Activated CD8-positive, alpha-beta memory T cell treated with anti-CD3 and anti-CD28 coated beads, Interleukin-2, amount 10 ng/mL, durations not matched to agents 7 days and 5 days (primary cell): ENCODE results near the gene INPP5K. TPM values are rescaled to one million over a fixed set of nuclear protein-coding genes. Genes with fewer than 3 reads are reported as not detected.
"Not testable (repeated sequence)": the region's sequence is repeated elsewhere in the genome, so short reads cannot be mapped to it uniquely, and the experiment has no call there.

ENCODE experiments used
- ATAC-seq: fragments of 150-1000 bp; cut with Tn5 transposase; one replicate; pipeline ENCODE4 v1.10.0; 2021; ENCODE audit warnings: moderate library complexity
- CTCF ChIA-PET: fragments of 350-600 bp; sonication (Branson Sonifier 250); formaldehyde crosslinking; loops from one replicate; lab custom pipeline; 2021; ENCODE audit warnings: antibody characterized with exemption; lab: Charles Lee
- DNase-seq: peaks from one replicate; pipeline ENCODE4 v3.0.0-alpha.2; 2020
- H3K27ac Mint-ChIP-seq: one replicate; pipeline ENCODE4 v1.8.0; 2021; ENCODE audit warnings: mild to moderate bottlenecking, mixed read lengths
- H3K27me3 Mint-ChIP-seq: one replicate; pipeline ENCODE4 v1.8.0; 2021; ENCODE audit warnings: mixed read lengths
- H3K36me3 Mint-ChIP-seq: one replicate; pipeline ENCODE4 v1.8.0; 2021; ENCODE audit warnings: mild to moderate bottlenecking, mixed read lengths
- H3K4me1 Mint-ChIP-seq: one replicate; pipeline ENCODE4 v1.8.0; 2021; ENCODE audit warnings: mixed read lengths
- H3K4me3 Mint-ChIP-seq: one replicate; pipeline ENCODE4 v1.8.0; 2021; ENCODE audit warnings: mild to moderate bottlenecking, moderate library complexity, mixed read lengths
- H3K9me3 Mint-ChIP-seq: one replicate; pipeline ENCODE4 v1.8.0; 2022; ENCODE audit warnings: low read depth, mixed read lengths
- total RNA-seq, 2 experiments: library from RNA; stranded (reverse); gene quantifications; one replicate each; pipeline ENCODE4 v1.2.3, GENCODE V29; 2021

Gene INPP5K
- total RNA-seq, 2 experiments from 2014 or later, result 40.6 to 43.4 TPM

DNA sequence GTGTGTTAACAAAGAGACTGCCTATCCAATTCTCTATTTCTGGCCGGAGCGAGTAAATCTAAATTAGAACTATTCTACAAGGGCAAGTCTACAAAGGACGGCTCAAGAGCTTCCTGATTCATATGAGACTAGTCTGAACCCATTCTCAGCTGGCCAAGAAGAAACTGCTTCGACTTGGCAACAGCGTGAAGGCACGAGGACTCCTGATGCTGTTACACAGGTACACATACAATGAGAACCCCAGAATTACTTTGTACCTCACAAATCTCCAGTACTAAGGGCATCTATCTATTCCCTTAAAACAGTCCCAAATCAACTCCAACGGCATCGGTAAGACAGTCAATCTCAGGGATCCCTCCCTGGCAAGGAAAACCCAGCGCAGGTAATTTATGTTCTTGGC is 61.9 kb downstream of the INPP5K start:
- no peaks in the 10 kb centered on the region for H3K9me3 Mint-ChIP-seq
- ATAC-seq, result no peak

DNA sequence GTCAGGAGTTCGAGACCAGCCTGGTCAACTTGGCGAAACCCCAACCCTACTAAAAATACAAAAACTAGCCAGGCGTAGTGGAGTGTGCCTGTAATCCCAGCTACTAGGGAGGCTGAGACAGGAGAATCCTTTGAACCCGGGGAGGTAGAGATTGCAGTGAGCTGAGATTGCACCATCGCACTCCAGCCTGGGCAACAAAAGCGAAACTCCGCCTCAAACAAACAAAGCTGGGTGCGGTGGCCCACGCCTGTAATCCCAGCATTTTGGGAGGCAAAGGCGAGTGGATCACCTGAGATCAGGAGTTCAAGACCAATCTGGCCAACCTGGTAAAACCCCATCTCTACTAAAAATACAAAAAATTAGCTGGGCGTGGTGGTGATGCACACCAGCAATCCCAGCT is 62.7 kb downstream of the INPP5K start:
- not testable (repeated sequence) for DNase-seq, H3K27ac Mint-ChIP-seq, H3K9me3 Mint-ChIP-seq, H3K27me3 Mint-ChIP-seq, ATAC-seq, H3K4me3 Mint-ChIP-seq
- H3K4me1 Mint-ChIP-seq, result peaks cover 42% of the 10 kb centered on the region
- peaks cover 21% of the 10 kb centered on the region for H3K36me3 Mint-ChIP-seq
- CTCF ChIA-PET, result interaction anchor here (1.1 to 1.8 kb wide), 3 partner anchors 10 to 177 kb away, joined by 3 to 4 read pairs (median 4); partner anchors contain the start of gene INPP5K

More for the DNA sequence above, 61.9 kb downstream of the INPP5K start:
- peaks cover 8% of the 10 kb centered on the region for H3K27me3 Mint-ChIP-seq
- H3K4me1 Mint-ChIP-seq, result peaks cover 37% of the 10 kb centered on the region
- peaks cover 14% of the 10 kb centered on the region for H3K36me3 Mint-ChIP-seq
- CTCF ChIA-PET, result interaction anchor here (1.1 to 1.8 kb wide), 2 partner anchors 11 to 61 kb away, joined by 4 read pairs; no protein-coding TSS in a partner anchor
- peak overlapping the region; percentile 88 for H3K4me3 Mint-ChIP-seq
- DNase-seq, result no peak
- peak overlapping the region; percentile 87 for H3K27ac Mint-ChIP-seq

GRCh38 chr17:1452836-1453235 is 63.6 kb downstream of the INPP5K start:
- ATAC-seq (no peak), DNase-seq (no peak)
- H3K4me1 Mint-ChIP-seq, result peaks cover 42% of the 10 kb centered on the region
- CTCF ChIA-PET, result interaction anchor here (1.1 to 1.8 kb wide), 3 partner anchors 9 to 177 kb away, joined by 3 to 4 read pairs (median 4); partner anchors contain the start of gene INPP5K
- no peak overlapping the region for H3K27ac Mint-ChIP-seq
- H3K9me3 Mint-ChIP-seq, result no peaks in the 10 kb centered on the region
- H3K27me3 Mint-ChIP-seq, result peaks cover 8% of the 10 kb centered on the region
- H3K4me3 Mint-ChIP-seq, result no peak overlapping the region
- peaks cover 21% of the 10 kb centered on the region for H3K36me3 Mint-ChIP-seq

- ATAC-seq, H3K4me3 Mint-ChIP-seq, H3K9me3 Mint-ChIP-seq, DNase-seq, H3K27me3 Mint-ChIP-seq, H3K27ac Mint-ChIP-seq: not testable (repeated sequence)
- H3K36me3 Mint-ChIP-seq, result peaks cover 21% of the 10 kb centered on the region
- CTCF ChIA-PET, result interaction anchor here (1.4 kb wide), 1 partner anchor 85 kb away, joined by 5 read pairs; no protein-coding TSS in a partner anchor
- peaks cover 41% of the 10 kb centered on the region for H3K4me1 Mint-ChIP-seq
These were observed 66.2 kb downstream of the INPP5K start for GRCh38 chr17:1450261-1450660.

DNA sequence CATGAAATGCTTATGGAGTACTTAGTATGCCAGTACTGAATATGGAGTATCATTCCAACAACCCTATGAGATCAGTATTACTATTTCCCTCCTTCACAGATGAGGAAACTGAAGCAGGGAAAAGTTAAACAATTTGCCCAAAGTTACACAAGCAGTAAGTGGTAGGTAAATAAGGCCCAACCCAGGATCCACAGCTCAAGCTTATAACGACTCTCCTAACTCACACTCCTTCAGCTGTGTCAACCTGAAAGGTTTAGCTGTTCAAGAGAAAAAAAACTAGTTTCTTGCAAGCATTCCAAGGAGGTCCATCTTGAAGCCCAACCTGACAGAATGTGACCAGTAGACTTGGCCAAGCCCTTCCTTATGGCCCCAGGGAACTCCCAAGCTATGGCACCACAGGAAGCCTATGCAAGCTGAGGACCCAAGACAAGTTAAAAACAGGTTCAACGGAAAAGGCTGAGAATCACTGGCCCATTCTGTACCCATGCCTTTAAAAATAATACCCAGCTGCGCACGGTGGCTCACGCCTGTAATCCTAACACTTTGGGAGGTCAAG is 66.9 kb downstream of the INPP5K start:
- Mint-ChIP-seq H3K4me1 (peaks cover 33% of the 10 kb centered on the region), H3K9me3 (no peaks in the 10 kb centered on the region), H3K4me3 (no peak overlapping the region), H3K36me3 (peaks cover 21% of the 10 kb centered on the region), H3K27ac (no peak overlapping the region), H3K27me3 (no peaks in the 10 kb centered on the region)
- DNase-seq (no peak), ATAC-seq (no peak)
- CTCF ChIA-PET, result interaction anchor here (0.9 to 1.4 kb wide), 3 partner anchors 60 to 84 kb away, joined by 3 to 5 read pairs (median 3); no protein-coding TSS in a partner anchor

DNA sequence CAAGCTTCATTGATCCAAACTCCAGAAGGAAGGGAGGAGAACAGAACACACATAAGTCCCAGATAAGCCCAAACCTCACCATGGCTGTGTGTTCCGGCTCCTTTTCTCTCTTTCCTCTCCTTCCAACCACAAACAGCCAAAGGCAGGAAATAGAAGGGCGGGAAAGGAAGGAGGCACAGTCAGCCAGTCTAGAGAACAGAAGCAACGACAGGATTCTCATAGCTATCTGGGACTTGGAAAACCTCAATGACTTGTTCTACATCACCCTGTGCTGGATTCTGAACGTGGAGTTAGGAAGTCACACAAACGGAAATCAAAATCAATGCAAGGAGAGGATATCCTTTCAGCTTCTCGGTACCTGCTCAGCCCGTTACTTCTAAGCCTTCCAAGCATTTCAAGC is 69.4 kb downstream of the INPP5K start:
- Mint-ChIP-seq H3K4me3 (no peak overlapping the region), H3K27me3 (no peaks in the 10 kb centered on the region), H3K36me3 (peaks cover 12% of the 10 kb centered on the region), H3K9me3 (no peaks in the 10 kb centered on the region), H3K27ac (no peak overlapping the region), H3K4me1 (peaks cover 17% of the 10 kb centered on the region)
- no peak for DNase-seq
- CTCF ChIA-PET, result interaction anchor here (0.7 to 1.1 kb wide), 2 partner anchors 31 to 82 kb away, joined by 3 to 4 read pairs; no protein-coding TSS in a partner anchor
- no peak for ATAC-seq

- peaks cover 13% of the 10 kb centered on the region for H3K4me1 Mint-ChIP-seq
- H3K9me3 Mint-ChIP-seq, result no peaks in the 10 kb centered on the region
- H3K27me3 Mint-ChIP-seq, result no peaks in the 10 kb centered on the region
- ATAC-seq (no peak), DNase-seq (no peak)
- H3K4me3 Mint-ChIP-seq, result no peak overlapping the region
- no peak overlapping the region for H3K27ac Mint-ChIP-seq
- peaks cover 10% of the 10 kb centered on the region for H3K36me3 Mint-ChIP-seq
- CTCF ChIA-PET, result no interaction called here
These were observed 70.2 kb downstream of the INPP5K start for GRCh38 chr17:1446201-1446600.

DNA sequence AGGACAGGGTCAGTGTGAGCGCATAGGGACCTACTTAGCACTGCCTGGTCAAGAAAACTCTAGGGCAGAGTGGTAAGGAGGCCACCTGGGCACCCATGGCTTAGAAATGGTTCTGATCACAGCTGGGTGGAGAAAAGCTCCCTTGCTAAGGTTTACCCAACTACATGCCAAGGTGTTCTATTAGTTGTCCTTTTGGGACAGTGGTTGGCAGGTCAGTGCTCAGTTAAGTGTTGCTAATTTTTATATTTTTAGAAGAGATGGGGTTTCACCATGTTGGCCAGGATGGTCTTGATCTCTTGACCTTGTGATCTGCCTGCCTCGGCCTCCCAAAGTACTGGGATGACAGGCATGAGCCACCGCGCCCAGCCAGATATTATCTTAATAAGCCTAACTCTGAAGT is 70.7 kb downstream of the INPP5K start:
- peaks cover 13% of the 10 kb centered on the region for H3K4me1 Mint-ChIP-seq
- H3K9me3 Mint-ChIP-seq, H3K4me3 Mint-ChIP-seq, H3K27me3 Mint-ChIP-seq, H3K36me3 Mint-ChIP-seq, DNase-seq, ATAC-seq, H3K27ac Mint-ChIP-seq, CTCF ChIA-PET: not testable (repeated sequence)

Other genes with a start within 250 kb of the INPP5K start
- not detected for gene BHLHA9, start 246.2 kb downstream of the INPP5K start, total RNA-seq
- under 1 TPM; 0.12 to 0.35 TPM for gene TRARG1, start 236.9 kb downstream of the INPP5K start, total RNA-seq
- 100 to 1,000 TPM; 341 to 452 TPM for gene YWHAE, start 116.4 kb downstream of the INPP5K start, total RNA-seq
- gene CRK, start 60.4 kb downstream of the INPP5K start, total RNA-seq, result 10 to 100 TPM; 18.3 to 20.7 TPM
- 10 to 100 TPM; 50.6 to 58.4 TPM for gene MYO1C, start 23.9 kb downstream of the INPP5K start, total RNA-seq
- gene PITPNA, start 46.2 kb upstream of the INPP5K start, total RNA-seq, result 10 to 100 TPM; 42.1 to 69.1 TPM
- 1 to 10 TPM in 1 of 2 experiments, under 1 TPM in 1; 0.55 to 1.3 TPM for gene SLC43A2, start 112.2 kb upstream of the INPP5K start, total RNA-seq
- gene SCARF1, start 129.1 kb upstream of the INPP5K start, total RNA-seq, result 1 to 10 TPM in 1 of 2 experiments, under 1 TPM in 1; 0.70 to 2.0 TPM
- 1 to 10 TPM; 4.8 to 6.9 TPM for gene RILP, start 133.3 kb upstream of the INPP5K start, total RNA-seq
- 100 to 1,000 TPM; 324 to 358 TPM for gene PRPF8, start 168.3 kb upstream of the INPP5K start, total RNA-seq
- under 1 TPM; 0.20 to 0.28 TPM for gene TLCD2, start 193.8 kb upstream of the INPP5K start, total RNA-seq
- gene WDR81, start 208.1 kb upstream of the INPP5K start, total RNA-seq, result 10 to 100 TPM; 28.7 to 32.1 TPM
- under 1 TPM; 0.18 to 0.19 TPM for gene SERPINF2, start 226.3 kb upstream of the INPP5K start, total RNA-seq
- gene SERPINF1, start 245.4 kb upstream of the INPP5K start, total RNA-seq, result 1 to 10 TPM in 1 of 2 experiments, under 1 TPM in 1; 0.93 to 1.1 TPM